ENCODE data around the gene TM7SF3.

DNA sequence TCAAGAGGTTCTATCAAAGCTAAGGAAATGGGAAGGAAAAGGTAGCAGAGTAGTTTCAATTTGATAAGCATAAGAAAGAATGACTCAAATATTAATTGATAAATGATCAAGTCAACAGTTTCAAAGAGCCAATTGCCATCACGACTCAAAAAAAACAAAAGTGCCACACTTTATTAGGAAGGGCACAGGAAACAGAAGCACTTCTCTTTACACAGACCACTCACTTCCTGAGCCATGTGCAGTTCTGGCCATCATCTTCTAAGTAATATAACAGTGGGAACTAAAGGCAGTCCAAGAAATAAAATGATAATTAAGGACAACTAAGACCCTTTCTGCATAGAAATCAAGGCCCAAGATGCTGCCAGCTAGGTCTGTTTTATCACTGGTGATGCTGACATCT, 13.2 kb downstream of the TM7SF3 start:
- TF ChIP-seq CTCF (IDR thresholded peaks at IDR 0.05; ENCODE audit: low read depth, low read length), result no peak
- TF ChIP-seq, protein P1, sequence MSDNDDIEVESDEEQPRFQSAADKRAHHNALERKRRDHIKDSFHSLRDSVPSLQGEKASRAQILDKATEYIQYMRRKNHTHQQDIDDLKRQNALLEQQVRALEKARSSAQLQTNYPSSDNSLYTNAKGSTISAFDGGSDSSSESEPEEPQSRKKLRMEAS (IDR thresholded peaks at IDR 0.05; ENCODE audit: low read depth, low read length), result 0 out of 2 replicates have a peak, but pooled peaks have one; percentile 52

Data from NB4 (cell line).